Medulla oblongata (tissue), 1 donor: ENCODE measurements around the gene FAM221B.
A peak's percentile ranks its signal among the peaks of the same experiment; 100 is the strongest.

Experiments
- DNase-seq: peaks from one replicate; pipeline ENCODE4 v3.0.0-alpha.2; 2015; ENCODE audit errors: extremely low spot score

FAM221B gene

GRCh38 chr9:35847792-35848572, 19.4 kb upstream of the FAM221B start:
- no peak for DNase-seq

DNA sequence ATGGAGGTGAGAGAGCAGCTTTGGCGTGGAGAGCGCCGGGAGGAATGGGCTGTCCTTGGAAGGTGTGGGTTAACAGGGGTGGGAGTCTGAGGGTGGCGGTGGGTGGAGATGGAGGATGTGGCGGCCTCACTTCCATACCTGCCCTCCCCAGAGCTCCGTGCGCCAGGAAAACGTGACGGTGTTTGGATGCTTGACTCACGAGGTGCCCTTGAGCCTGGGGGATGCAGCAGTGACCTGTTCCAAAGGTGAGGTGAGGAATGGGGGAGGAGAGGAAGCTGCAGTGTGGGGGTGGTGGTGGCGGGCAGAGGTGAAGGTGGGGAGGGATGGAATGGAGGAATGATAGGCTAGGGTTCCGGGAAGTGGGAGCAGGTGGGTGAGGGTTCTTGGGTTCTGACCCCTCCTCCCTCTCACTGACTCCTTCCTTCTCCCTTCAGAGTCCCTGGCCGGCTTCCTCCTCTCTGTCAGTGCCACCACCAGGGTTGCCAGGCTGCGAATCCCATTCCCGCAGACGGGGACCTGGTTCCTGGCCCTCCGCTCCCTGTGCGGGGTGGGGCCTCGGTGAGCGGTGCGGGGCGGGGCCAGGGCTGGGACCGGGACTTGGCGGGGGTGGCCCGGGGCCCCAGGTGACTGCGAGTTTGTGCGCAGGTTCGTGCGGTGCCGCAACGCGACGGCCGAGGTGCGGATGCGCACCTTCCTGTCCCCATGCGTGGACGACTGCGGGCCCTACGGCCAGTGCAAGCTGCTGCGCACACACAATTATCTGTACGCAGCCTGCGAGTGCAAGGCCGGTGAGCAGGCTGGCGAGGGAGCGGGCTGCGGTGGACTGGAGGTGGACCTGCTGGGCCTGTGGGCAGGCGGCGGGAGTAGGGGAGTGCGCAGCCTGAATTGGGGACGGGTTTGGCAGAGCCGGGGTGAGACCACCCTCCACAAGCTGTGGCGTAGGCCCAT, 17.6 kb upstream of the FAM221B start:
- no peak for DNase-seq

- peak; percentile 80 for DNase-seq
Measured at GRCh38 chr9:35844628-35845270, 16.2 kb upstream of the FAM221B start.

- no peak for DNase-seq
Measured at GRCh38 chr9:35842795-35843194, 14.3 kb upstream of the FAM221B start.

DNA sequence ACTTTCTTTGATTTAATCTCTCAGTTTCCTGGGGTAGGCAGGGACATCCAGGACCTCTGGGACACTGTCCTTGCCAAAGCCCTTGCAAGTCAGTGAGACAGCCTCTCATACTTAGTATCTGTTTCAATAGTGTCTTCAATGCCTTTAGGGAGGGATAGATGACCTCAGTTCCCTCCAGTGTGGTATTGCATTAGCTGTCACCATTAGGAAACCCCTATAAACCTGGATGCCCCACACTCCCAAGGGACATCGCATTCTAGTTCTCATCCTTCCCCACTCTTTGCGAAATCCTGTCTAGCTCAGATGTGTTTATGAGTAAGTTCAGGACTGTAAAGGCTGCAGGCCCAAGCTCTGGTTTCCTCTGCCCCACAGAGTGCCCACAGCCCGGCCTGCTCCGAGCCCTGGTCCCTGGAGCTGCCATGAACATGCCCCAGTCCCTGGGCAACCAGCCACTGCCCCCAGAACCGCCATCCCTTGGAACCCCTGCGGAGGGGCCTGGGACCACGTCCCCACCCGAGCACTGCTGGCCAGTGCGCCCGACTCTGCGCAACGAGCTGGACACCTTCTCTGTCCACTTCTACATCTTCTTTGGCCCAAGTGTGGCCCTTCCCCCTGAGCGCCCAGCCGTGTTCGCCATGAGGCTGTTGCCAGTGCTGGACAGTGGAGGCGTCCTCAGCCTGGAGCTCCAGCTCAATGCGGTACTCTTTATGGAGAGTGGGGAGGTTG, 13.7 kb upstream of the FAM221B start:
- no peak for DNase-seq

GRCh38 chr9:35841645-35841900, 13.0 kb upstream of the FAM221B start:
- no peak for DNase-seq

GRCh38 chr9:35840881-35841644, 12.5 kb upstream of the FAM221B start:
- no peak for DNase-seq

GRCh38 chr9:35839926-35840325, 11.4 kb upstream of the FAM221B start:
- no peak for DNase-seq

DNA sequence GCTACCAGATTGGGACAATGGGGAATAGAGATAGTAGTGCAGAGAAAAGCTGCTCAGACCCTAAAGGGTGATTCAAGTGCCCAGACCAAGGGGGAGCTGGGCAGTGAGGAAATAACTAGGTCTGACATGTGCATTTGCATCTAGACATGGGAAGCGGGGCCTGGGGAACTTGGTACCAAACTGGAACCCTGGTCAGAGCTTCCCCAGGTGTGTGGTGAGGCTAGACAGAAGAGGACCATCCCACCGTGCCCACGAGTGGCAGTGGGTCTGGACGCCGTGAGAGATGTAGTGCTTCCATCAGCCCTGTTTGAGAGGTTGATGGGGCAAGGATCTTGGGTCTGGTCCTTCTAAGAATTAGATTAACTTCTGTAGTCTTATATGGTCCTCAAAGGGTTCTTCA, 8.1 kb upstream of the FAM221B start:
- DNase-seq: no peak

DNA sequence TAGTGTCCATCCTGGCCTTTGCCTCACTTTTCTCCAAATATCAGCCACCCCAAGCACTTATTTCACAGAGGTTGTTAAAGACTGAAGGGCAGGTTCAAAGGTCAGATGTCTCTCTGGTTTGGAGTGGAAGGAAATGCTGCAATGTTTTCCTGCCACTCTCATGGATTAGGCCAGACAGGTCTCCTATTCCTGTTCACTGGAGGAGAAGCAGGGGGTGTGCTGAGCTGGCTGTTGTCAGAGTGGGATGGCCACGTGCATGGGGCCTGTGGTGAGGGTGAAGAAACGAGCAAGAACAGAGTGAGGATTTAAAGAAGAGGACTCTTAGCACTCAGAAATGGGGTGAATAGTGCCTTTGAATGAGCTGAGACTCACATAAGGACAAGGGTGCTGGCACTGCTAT, 7.2 kb upstream of the FAM221B start:
- no peak for DNase-seq

- no peak for DNase-seq
Measured at GRCh38 chr9:35835216-35835632, 6.7 kb upstream of the FAM221B start.

- DNase-seq: no peak
Measured at GRCh38 chr9:35834260-35835215, 6.0 kb upstream of the FAM221B start.

DNA sequence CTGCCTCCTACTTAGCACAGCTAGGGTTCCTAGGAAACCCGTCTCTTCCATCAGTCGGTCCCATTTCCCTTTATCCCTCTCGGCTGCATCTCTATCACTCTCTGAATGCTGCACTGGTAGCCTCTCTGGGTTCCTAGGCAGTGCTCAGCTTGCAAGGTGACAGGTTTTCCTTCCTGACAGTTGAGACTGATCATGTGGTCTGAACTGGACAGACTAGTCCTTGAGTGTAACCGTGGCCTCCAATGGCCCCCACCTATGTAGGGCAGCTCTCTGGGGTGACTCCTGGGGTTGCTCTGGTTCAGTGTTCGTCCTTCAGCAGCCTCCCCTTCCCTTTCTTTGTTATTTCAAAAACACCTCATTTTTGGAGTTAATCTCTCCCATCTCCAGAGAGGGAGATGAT, 4.3 kb upstream of the FAM221B start:
- no peak for DNase-seq

DNA sequence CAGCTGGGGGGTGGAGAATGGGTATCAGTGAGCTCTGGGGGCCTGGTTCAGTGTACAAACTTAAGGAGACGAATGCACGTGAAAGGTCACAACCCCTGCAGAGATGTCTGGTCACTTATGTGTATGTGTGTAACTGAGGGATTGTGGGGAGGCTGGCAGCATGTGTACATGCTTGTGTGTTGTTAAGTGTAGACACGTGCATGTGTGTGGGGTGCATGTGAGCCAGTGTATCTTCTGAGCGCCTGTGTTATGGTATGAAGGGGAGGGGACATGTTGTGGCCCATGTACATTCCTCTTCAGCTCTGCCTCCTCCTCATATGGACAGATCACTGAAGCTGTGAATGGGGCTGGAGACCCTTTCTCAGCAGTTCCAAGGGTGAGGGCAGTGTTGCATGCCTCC, 2.5 kb upstream of the FAM221B start:
- no peak for DNase-seq

GRCh38 chr9:35829764-35830096, 1.2 kb upstream of the FAM221B start:
- no peak for DNase-seq

GRCh38 chr9:35829084-35829763, 692 bp upstream of the FAM221B start, which contains the start of gene TMEM8B:
TMEM8B (plus strand) TSS chr9:35829228; CDS start chr9:35829448, 220 bp downstream.
- peak; percentile 97 for DNase-seq

- no peak for DNase-seq
Measured at GRCh38 chr9:35827486-35827885, 1.0 kb downstream of the FAM221B start.

- peak; percentile 70 for DNase-seq
Measured at GRCh38 chr9:35826071-35826701, 2.3 kb downstream of the FAM221B start.

DNA sequence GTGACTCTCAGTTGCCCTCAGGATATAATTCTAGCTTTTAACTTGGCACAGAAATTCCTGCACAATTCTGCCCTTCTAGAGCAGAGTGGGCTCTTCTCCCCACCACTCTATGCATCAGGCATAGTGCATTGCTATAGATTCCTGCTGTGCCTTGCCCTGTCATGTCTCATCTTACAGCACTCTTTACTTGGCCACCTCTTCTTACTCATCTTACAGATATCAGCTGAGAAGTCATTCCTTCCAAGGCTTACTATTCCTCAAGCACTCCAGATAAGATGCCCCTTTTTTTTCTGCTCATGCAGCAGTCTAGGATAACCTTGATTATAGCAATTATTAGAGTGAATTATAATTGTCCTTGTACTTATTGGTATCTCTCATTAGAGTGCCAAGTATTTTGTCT, 5.6 kb downstream of the FAM221B start:
- no peak for DNase-seq
